Testis (tissue), 3 donors: ENCODE results near the gene ANKHD1. TPM values are rescaled to one million over a fixed set of nuclear protein-coding genes. Genes with fewer than 3 reads are reported as not detected.

Experiments used
- DNase-seq: peaks from one replicate; pipeline ENCODE4 v3.0.0-alpha.2; 2019
- H3K27ac ChIP-seq, 2 donors: fragments of 200-600 bp; sonication (generic); one replicate each; pipeline ENCODE4 v1.5.1; 2019
- H3K27me3 ChIP-seq: fragments of 200-600 bp; sonication (generic); one replicate; pipeline ENCODE4 v1.5.1; 2019
- H3K36me3 ChIP-seq: fragments of 200-600 bp; sonication (generic); one replicate; pipeline ENCODE4 v1.5.1; 2017; ENCODE audit warnings: low read depth; ENCODE audit errors: missing control alignments
- H3K4me1 ChIP-seq: fragments of 200-600 bp; sonication (generic); one replicate; pipeline ENCODE4 v1.5.1; 2019
- H3K4me3 ChIP-seq, 2 donors: fragments of 200-600 bp; sonication (generic); one replicate each; pipeline ENCODE4 v1.5.1; 2017 to 2019
- H3K9me3 ChIP-seq: fragments of 200-600 bp; sonication (generic); one replicate; pipeline ENCODE4 v1.5.1; 2017
- POLR2A ChIP-seq: fragments of 450-650 bp; IDR thresholded peaks from one replicate; pipeline ENCODE4 v1.6.1; 2017; ENCODE audit warnings: antibody characterized with exemption, mild to moderate bottlenecking, moderate library complexity
- WGBS, 2 donors: methylation state at CpG; one replicate each; pipeline ENCODE4 v1.1.5; 2018; 5-methylcytosine and 5-hydroxymethylcytosine counted together
- intact Hi-C: fragments of 100-400 bp; cut with DNase I; formaldehyde crosslinking; loops from one replicate; pipeline ENCODE4 v1.15.1; 2023; ENCODE audit warnings: low total_unique reads
- polyA plus RNA-seq: library from polyadenylated mRNA; stranded (reverse); fragments of 350-450 nt; fragmentation: Illumina TruSeq; extraction: RNeasy Lipid Tissue Mini Kit (QIAGEN cat#74804); gene quantifications from one replicate; pipeline ENCODE4 v1.2.3, GENCODE V29; 2014; ENCODE audit warnings: low read depth, low replicate concordance; ENCODE audit not compliant: insufficient read depth
- total RNA-seq, 2 donors: library from RNA; depleted of rRNA; stranded (reverse); fragments of >200 nt; gene quantifications; one replicate each; pipeline ENCODE4 v1.2.3, GENCODE V29; 2016
- TF ChIP-seq, protein P1 (sequence below), 3 experiments: fragments of 450-650 bp in 2 of 3; fragments of 200-600 bp in 1 of 3; sonication (generic) in 1 of 3; IDR thresholded peaks; one replicate each; pipeline ENCODE4 v1.5.1; 2016 to 2019; ENCODE audit warnings: antibody characterized with exemption in 3 of 3, mild to moderate bottlenecking in 2 of 3, moderate library complexity in 1 of 3

The ANKHD1 gene
- total and polyA plus RNA-seq, 3 donors from 2014 or later = 70.0 to 172 (median 170) TPM

DNA sequence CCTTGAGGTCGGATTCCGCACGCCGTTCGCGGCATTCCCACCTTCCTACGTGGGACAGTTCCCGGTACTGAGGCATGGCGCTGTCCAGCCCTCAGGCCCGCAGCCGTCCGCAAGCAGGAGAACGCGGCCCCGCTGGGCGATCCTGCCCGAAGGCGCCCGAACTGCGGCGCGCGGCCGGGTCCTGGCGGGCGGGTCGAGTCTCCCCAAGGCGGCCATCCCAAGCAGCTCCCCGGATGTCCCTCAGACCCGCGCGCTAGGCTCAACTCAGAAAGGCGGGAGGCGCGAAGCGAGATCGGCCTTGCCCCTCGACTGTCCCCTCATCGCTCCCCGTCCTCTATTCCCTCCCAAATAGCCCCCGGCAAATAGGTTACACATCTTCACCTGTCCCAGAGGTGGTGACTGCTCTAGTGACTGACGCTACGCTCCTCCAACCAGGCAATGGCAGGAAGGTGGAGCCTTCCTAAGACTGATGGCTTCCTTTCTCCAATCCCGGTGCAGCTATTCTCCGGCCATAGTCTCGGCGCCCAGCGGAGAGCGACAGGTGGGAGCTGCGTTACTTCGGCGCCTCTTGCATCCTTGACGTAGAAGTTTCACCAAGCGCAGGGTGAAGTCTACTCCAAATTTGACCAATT is 787 bp upstream of the ANKHD1 start:
- peak; percentile 98 for DNase-seq
- no peaks in the 10 kb centered on the region for H3K36me3 ChIP-seq
- WGBS, 2 donors = 0 to 1% methylated on average over 47 to 49 of the region's 54 CpGs
- no peaks in the 10 kb centered on the region for H3K9me3 ChIP-seq
- intact Hi-C loops = no loop called here
- TF ChIP-seq POLR2A = no peak
- TF ChIP-seq, protein P1, sequence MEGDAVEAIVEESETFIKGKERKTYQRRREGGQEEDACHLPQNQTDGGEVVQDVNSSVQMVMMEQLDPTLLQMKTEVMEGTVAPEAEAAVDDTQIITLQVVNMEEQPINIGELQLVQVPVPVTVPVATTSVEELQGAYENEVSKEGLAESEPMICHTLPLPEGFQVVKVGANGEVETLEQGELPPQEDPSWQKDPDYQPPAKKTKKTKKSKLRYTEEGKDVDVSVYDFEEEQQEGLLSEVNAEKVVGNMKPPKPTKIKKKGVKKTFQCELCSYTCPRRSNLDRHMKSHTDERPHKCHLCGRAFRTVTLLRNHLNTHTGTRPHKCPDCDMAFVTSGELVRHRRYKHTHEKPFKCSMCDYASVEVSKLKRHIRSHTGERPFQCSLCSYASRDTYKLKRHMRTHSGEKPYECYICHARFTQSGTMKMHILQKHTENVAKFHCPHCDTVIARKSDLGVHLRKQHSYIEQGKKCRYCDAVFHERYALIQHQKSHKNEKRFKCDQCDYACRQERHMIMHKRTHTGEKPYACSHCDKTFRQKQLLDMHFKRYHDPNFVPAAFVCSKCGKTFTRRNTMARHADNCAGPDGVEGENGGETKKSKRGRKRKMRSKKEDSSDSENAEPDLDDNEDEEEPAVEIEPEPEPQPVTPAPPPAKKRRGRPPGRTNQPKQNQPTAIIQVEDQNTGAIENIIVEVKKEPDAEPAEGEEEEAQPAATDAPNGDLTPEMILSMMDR (IDR thresholded peaks at IDR 0.05) = no peak
- no peaks in the 10 kb centered on the region for H3K27me3 ChIP-seq
- peak overlapping the region; percentile 85 to 94 for H3K27ac ChIP-seq
- peak overlapping the region; percentile 94 to 99 for H3K4me3 ChIP-seq
- peaks cover 13% of the 10 kb centered on the region for H3K4me1 ChIP-seq

DNA sequence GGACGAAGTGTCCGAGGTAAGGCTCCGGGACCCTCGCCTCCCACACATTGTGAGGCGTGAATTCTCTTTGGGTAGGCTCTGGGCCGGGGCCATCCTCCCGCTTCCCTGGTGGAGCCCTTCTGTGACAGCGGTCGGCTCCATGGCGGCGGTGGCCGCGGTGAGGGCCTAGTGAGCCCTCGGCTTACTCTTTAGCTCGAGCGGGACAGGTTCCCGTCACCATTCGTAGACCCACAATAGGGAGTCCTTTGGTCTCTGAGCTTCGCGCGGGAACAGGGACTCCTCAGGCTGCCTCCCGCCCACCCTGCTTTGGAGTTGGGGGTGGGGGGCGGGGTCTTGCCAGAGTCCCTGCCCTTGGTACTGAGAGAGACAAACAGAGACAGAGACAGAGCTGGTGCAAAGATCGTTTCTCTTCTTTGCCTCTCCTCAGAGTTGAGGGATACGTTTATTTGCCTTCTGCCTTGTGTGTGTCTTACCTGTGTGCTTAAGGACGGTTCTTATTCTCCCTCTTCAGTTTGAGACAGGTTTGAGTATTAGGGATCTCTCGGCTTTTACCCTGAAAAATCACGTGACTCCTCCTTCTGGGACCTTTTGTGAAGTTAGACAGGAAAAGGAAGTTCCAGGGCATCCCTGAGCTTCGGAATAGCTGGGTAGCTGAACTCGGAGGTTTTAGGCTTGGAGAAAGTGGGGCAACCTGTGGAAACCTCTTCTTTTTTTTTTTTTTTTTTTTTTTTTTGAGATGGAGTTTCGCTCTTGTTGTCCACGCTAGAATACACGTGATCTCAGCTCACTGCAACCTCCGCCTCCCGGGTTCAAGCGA is 833 bp downstream of the ANKHD1 start:
- H3K4me1 ChIP-seq = peaks cover 13% of the 10 kb centered on the region
- no peaks in the 10 kb centered on the region for H3K9me3 ChIP-seq
- 2 to 3% methylated on average over 15 to 31 of the region's 36 CpGs for WGBS, 2 donors
- H3K27me3 ChIP-seq = no peaks in the 10 kb centered on the region
- intact Hi-C loops = no loop called here
- H3K4me3 ChIP-seq = peak overlapping the region; percentile 94 to 99
- no peak for TF ChIP-seq POLR2A
- TF ChIP-seq, protein P1 (IDR thresholded peaks at IDR 0.05) = no peak
- no peaks in the 10 kb centered on the region for H3K36me3 ChIP-seq
- peak overlapping the region; percentile 94 to 97 for H3K27ac ChIP-seq
- DNase-seq = peak; percentile 53

DNA sequence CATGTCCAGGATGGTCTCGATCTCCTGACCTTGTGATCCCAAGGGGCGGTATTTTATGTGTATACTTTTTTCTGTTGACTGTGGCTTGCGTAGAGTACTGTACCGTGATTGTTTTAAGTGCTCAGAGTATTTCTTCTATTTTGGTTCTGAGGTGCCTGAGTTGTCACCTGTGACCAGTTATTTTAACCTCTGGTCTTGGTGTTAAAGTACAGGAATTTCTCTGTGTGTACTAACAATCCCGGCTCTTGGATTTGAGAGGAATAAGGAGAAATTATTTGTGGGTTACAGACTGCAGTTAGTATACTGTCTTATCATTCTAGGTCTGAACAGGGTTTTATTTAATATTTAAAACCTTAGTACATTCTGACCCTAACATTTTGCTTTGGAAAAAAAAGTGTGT is 2.0 kb downstream of the ANKHD1 start:
- no peaks in the 10 kb centered on the region for H3K27me3 ChIP-seq
- DNase-seq = no peak
- TF ChIP-seq POLR2A = no peak
- TF ChIP-seq, protein P1 (IDR thresholded peaks at IDR 0.05) = no peak
- peak overlapping the region in 1 of 2 donors; percentile 26 for H3K27ac ChIP-seq
- peak overlapping the region in 1 of 2 donors; percentile 94 for H3K4me3 ChIP-seq
- intact Hi-C loops = no loop called here
- no peaks in the 10 kb centered on the region for H3K36me3 ChIP-seq
- peaks cover 13% of the 10 kb centered on the region for H3K4me1 ChIP-seq
- WGBS, 2 donors = 32 to 49% methylated on average over 5 of the region's 5 CpGs
- H3K9me3 ChIP-seq = no peaks in the 10 kb centered on the region

DNA sequence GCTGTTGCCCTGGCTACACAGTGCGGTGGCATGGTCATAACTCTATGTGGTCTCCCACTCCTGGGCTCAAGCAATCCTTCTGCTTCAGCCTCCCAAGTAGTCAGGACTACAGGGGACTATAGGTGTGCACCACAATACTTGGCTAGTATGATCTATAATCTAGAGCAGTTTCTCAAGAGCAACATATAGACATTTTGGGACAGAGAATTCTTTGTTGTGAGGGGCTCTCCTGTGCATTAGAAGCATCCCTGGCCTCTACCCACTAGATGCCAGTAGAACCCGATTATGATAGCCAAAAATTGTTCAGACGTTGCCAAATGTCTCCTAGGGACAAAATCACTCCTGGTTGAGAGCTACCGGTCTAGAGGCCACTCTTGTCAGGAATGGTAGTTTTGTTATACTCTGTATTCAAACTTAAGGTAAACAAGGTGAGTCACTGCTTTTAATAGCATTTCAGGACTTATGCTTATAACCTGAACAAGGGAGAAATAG is 7.2 kb downstream of the ANKHD1 start:
- no peaks in the 10 kb centered on the region for H3K36me3 ChIP-seq
- WGBS, 2 donors = 44 to 56% methylated on average over 4 of the region's 4 CpGs
- H3K27ac ChIP-seq = no peak overlapping the region
- no peak for DNase-seq
- H3K4me3 ChIP-seq = no peak overlapping the region
- intact Hi-C loops = no loop called here
- H3K4me1 ChIP-seq = no peaks in the 10 kb centered on the region
- no peaks in the 10 kb centered on the region for H3K27me3 ChIP-seq
- no peaks in the 10 kb centered on the region for H3K9me3 ChIP-seq
- TF ChIP-seq, protein P1 (IDR thresholded peaks at IDR 0.05) = no peak
- no peak for TF ChIP-seq POLR2A
